HepG2 (cell line): Measurements from ENCODE around the gene YKT6. TPM values are rescaled to one million over a fixed set of nuclear protein-coding genes. Genes with fewer than 3 reads are reported as not detected.
A peak's percentile ranks its signal among the peaks of the same experiment; 100 is the strongest.

ENCODE experiments used
- ATAC-seq: fragments of 200-7000 bp; cut with Tn5 transposase; 3 replicates; pipeline ENCODE4 v1.9.1; 2020; ENCODE audit warnings: mild to moderate bottlenecking, moderate library complexity
- BruUV-seq: library from RNA; stranded (reverse); fragments of 400-500 nt; replicated peaks from 2 replicates; lab custom pipeline; 2021; lab: Mats Ljungman, UMichigan
- CTCF ChIA-PET: fragments of 300-600 bp; formaldehyde crosslinking; extraction: SDS; loops from one replicate; lab custom pipeline; 2021; ENCODE audit warnings: low total read pairs, inconsistent platforms, low intra/inter-chr PET ratio; lab: Yijun Ruan, JAX
- POLR2A ChIA-PET: fragments of 350-600 bp; sonication (Branson Sonifier 250); formaldehyde crosslinking; loops from one replicate; lab custom pipeline; 2020; ENCODE audit warnings: antibody characterized with exemption, inconsistent platforms; lab: Yijun Ruan, JAX
- DNase-seq: peaks from one replicate; pipeline ENCODE4 v3.0.0-alpha.2; 2015; ENCODE audit warnings: low spot score
- FAIRE-seq: peaks from 3 replicates; lab custom pipeline; 2011; peaks lifted over from hg19 to GRCh38; lab: Jason Lieb, UNC
- H2AFZ ChIP-seq: one replicate; pipeline ENCODE4 v1.6.1; 2011; ENCODE audit warnings: low read length, inconsistent platforms
- H3K27ac ChIP-seq: fragments of 300-600 bp; 3 replicates; pipeline ENCODE4 v1.8.0; 2011; ENCODE audit warnings: mixed run types, mild to moderate bottlenecking, mixed read lengths, low read length, inconsistent platforms; ENCODE audit not compliant: insufficient read depth; ENCODE audit errors: extremely low read length
- H3K27me3 ChIP-seq, 2 experiments: fragments of 200-600 bp in 1 of 2; 2 replicates in 1 of 2; 3 replicates in 1 of 2; pipeline versions ENCODE4 v1.6.0 to v1.8.0; 2011; ENCODE audit warnings: low read length in 2 of 2, mild to moderate bottlenecking in 2 of 2, moderate library complexity in 2 of 2, inconsistent platforms in 1 of 2; ENCODE audit not compliant: insufficient read depth in 2 of 2, control insufficient read depth in 1 of 2
- H3K36me3 ChIP-seq, 2 experiments: fragments of 200-600 bp in 1 of 2; replicated peaks in 1 of 2; 2 replicates in 1 of 2; 3 replicates in 1 of 2; pipeline versions ENCODE4 v1.5.1 to v1.8.0; 2011; ENCODE audit warnings: low read length in 2 of 2, inconsistent platforms in 1 of 2; ENCODE audit not compliant: insufficient read depth in 2 of 2, control insufficient read depth in 1 of 2
- H3K4me1 ChIP-seq: 2 replicates; pipeline ENCODE4 v1.5.1; 2012; ENCODE audit warnings: low read length, inconsistent platforms; ENCODE audit not compliant: insufficient read depth
- H3K4me2 ChIP-seq: 2 replicates; pipeline ENCODE4 v1.6.0; 2011; ENCODE audit warnings: low read depth, low read length, inconsistent platforms
- H3K4me3 ChIP-seq, 3 experiments: fragments of 200-600 bp in 1 of 3; sonication (generic), shearing (Covaris generic) in 1 of 3; replicated peaks in 1 of 3; 2 replicates each; pipeline ENCODE4 v1.5.1; 2011 to 2016; ENCODE audit warnings: low read length in 3 of 3, inconsistent platforms in 2 of 3, low read depth in 2 of 3, mild to moderate bottlenecking in 2 of 3, control low read depth in 1 of 3, mixed read lengths in 1 of 3; ENCODE audit not compliant: insufficient read depth in 1 of 3
- H3K79me2 ChIP-seq: one replicate; pipeline ENCODE4 v1.6.1; 2011; ENCODE audit warnings: low read length, inconsistent platforms; ENCODE audit not compliant: insufficient read depth
- H3K9ac ChIP-seq: 2 replicates; pipeline ENCODE4 v1.6.0; 2011; ENCODE audit warnings: mild to moderate bottlenecking, low read depth, low read length, inconsistent platforms; ENCODE audit not compliant: insufficient read depth
- H3K9me3 ChIP-seq: 2 replicates; pipeline ENCODE4 v1.5.1; 2012; ENCODE audit warnings: mild to moderate bottlenecking, low read length
- H4K20me1 ChIP-seq: 2 replicates; pipeline ENCODE4 v1.6.0; 2011; ENCODE audit warnings: inconsistent platforms, mild to moderate bottlenecking, low read length, moderate library complexity; ENCODE audit not compliant: insufficient read depth
- MAFF ChIP-seq: IDR thresholded peaks from 2 replicates; pipeline ENCODE4 v1.6.1; 2011; ENCODE audit warnings: low read depth, low read length, improper control_type of control experiment
- MAFK ChIP-seq, 2 experiments: IDR thresholded peaks in 1 of 2; conservative IDR thresholded peaks in 1 of 2; 2 replicates each; pipeline ENCODE4 v1.6.1; 2011; ENCODE audit warnings: improper control_type of control experiment in 2 of 2, low read length in 2 of 2
- PRDM15 ChIP-seq: sonication (generic); formaldehyde crosslinking; IDR thresholded peaks from 2 replicates; pipeline ENCODE4 v1.4.0; 2020; ENCODE audit warnings: missing genetic modification reagents
- ZFAT ChIP-seq: sonication (generic); formaldehyde crosslinking; conservative IDR thresholded peaks from 2 replicates; pipeline ENCODE4 v1.8.1; 2023; ENCODE audit warnings: missing genetic modification reagents, inconsistent platforms
- ZNF207 ChIP-seq: fragments of 450-650 bp; IDR thresholded peaks from 2 replicates; pipeline ENCODE4 v1.6.1; 2016; ENCODE audit warnings: antibody characterized with exemption, borderline replicate concordance
- ZNF672 ChIP-seq: sonication (generic); formaldehyde crosslinking; IDR thresholded peaks from 2 replicates; pipeline ENCODE4 v1.8.1; 2022; ENCODE audit warnings: missing genetic modification reagents
- WGBS: methylation state at CpG from one replicate; pipeline ENCODE4 v1.1.6; 2017; ENCODE audit warnings: low lambda C conversion rate; 5-methylcytosine and 5-hydroxymethylcytosine counted together
- in situ Hi-C: cut with HindIII; loops from 2 replicates; pipeline ENCODE4 v1.10.0; 2017; ENCODE audit warnings: low pct_unique_long_range_greater_than_20kb; ENCODE audit not compliant: extremely low pct_ligation_motif_present
- intact Hi-C: fragments of 100-400 bp; cut with micrococcal nuclease; formaldehyde crosslinking; loops from one replicate; pipeline ENCODE4 v1.10.0; 2022; ENCODE audit not compliant: unreplicated experiment
- polyA plus RNA-seq, 8 experiments: library from polyadenylated mRNA; depleted of rRNA in 3 of 8; stranded (reverse) in 7 of 8; unstranded in 1 of 8; fragments of >200 nt; fragmentation: Illumina TruSeq in 4 of 8; extraction: Trizol in 4 of 8; gene quantifications; 2 replicates each; pipeline versions ENCODE4 v1.2.1 to v1.2.3, GENCODE V29; 2011 to 2016; ENCODE audit warnings: low read depth in 4 of 8, missing spikeins in 1 of 8, mixed read lengths in 1 of 8; ENCODE audit not compliant: insufficient read depth in 1 of 8
- total RNA-seq, 5 experiments: library from RNA; depleted of rRNA; stranded (reverse); fragments of >200 nt; fragmentation: Illumina TruSeq; extraction: Trizol; gene quantifications; 2 replicates each; pipeline ENCODE4 v1.2.3, GENCODE V29; 2016; ENCODE audit warnings: low read depth in 1 of 5

The YKT6 gene
- total and polyA plus RNA-seq, 2 of the 13 experiments (the other 11 are each of a cell fraction or from before 2014, with no cell fraction given): 52.2 to 60.3 TPM

- Histone ChIP-seq H3K36me3 (no peaks in the 10 kb centered on the region), H3K79me2 (no peaks in the 10 kb centered on the region), H2AFZ (no peak overlapping the region), H3K27me3 (peaks cover 2 to 15% of the 10 kb centered on the region in 2 experiments; a peak in 3 of 5 replicates), H3K4me1 (peaks cover 8% of the 10 kb centered on the region; the same call in 1 of the 2 replicates), H3K9me3 (peaks cover 5% of the 10 kb centered on the region), H3K9ac (no peak overlapping the region), H3K4me3 (peak overlapping the region in 1 of 3 experiments; percentile 11; a peak in 1 of 6 replicates), H3K27ac (no peak overlapping the region), H3K4me2 (peak overlapping the region; percentile 37; the same call in 1 of the 2 replicates), H4K20me1 (no peaks in the 10 kb centered on the region)
- ChIA-PET CTCF (no interaction called here), POLR2A (no interaction called here)
- no TSS peak for BruUV-seq
- ATAC-seq: no peak
- in situ Hi-C loops: no loop called here
- no peak for DNase-seq
- no peak for FAIRE-seq
- TF ChIP-seq ZFAT (no peak), PRDM15 (CRISPR knock-in tag) (no peak), MAFK (conservative IDR thresholded peaks at IDR 0.05 in 1 of 2, IDR thresholded peaks at IDR 0.05 in 1 of 2; ENCODE audit: low read length in 2 of 2) (peak; percentile 73), MAFF (peak; percentile 29; the same call in 1 of the 2 replicates), ZNF207 (no peak), ZNF672 (CRISPR knock-in tag) (no peak)
- intact Hi-C loops: loop anchor here (5.0 kb wide), 1 partner anchor 934 kb away; no protein-coding TSS in a partner anchor
- 55% methylated on average over 7 of the region's 9 CpGs for WGBS
Observed at GRCh38 chr7:44187636-44188416, 13.0 kb upstream of the YKT6 start.
